K562 (cell line): ENCODE measurements around the gene SLC25A45. TPM values are rescaled to one million over a fixed set of nuclear protein-coding genes. Genes with fewer than 3 reads are reported as not detected.

Source experiments
- FOXJ2 ChIP-seq: fragments of 200-800 bp; sonication (Bioruptor generic); IDR thresholded peaks from 2 replicates; pipeline ENCODE4 v1.6.1; 2016; ENCODE audit warnings: missing genetic modification characterization, missing compliant biosample characterization
- KDM1A ChIP-seq, 2 experiments: fragments of 450-650 bp; IDR thresholded peaks; 2 replicates each; pipeline ENCODE4 v1.6.1; 2016; ENCODE audit warnings: mild to moderate bottlenecking in 2 of 2
- MECOM ChIP-seq: fragments of 250-450 bp; sonication (Bioruptor Pico); IDR thresholded peaks from 2 replicates; pipeline ENCODE4 v1.8.0; 2022; ENCODE audit warnings: inconsistent platforms
- MYNN ChIP-seq, 2 experiments: sonication (generic); formaldehyde crosslinking in 1 of 2; IDR thresholded peaks; 2 replicates each; pipeline versions ENCODE4 v1.5.0 to v1.6.1; 2016 to 2020; ENCODE audit warnings: antibody characterized with exemption in 1 of 2, missing genetic modification reagents in 1 of 2
- NFE2 ChIP-seq: IDR thresholded peaks from 2 replicates; pipeline ENCODE4 v1.6.1; 2014; ENCODE audit warnings: antibody characterized with exemption, low read depth
- NR1H2 ChIP-seq: sonication (generic); formaldehyde crosslinking; IDR thresholded peaks from 2 replicates; pipeline ENCODE4 v1.4.0; 2020; ENCODE audit warnings: mild to moderate bottlenecking, missing genetic modification reagents
- NUFIP1 ChIP-seq: fragments of 450-650 bp; IDR thresholded peaks from 2 replicates; pipeline ENCODE4 v1.6.1; 2018; ENCODE audit not compliant: partially characterized antibody
- PHB ChIP-seq: fragments of 250-450 bp; sonication (Bioruptor Pico); IDR thresholded peaks from 2 replicates; pipeline ENCODE4 v1.5.0; 2021
- POU5F1 ChIP-seq: fragments of 150-350 bp; IDR thresholded peaks from 2 replicates; pipeline ENCODE4 v1.6.1; 2014; ENCODE audit warnings: borderline replicate concordance, low read length, low read depth, mild to moderate bottlenecking; ENCODE audit not compliant: partially characterized antibody
- PTRF ChIP-seq: fragments of 450-650 bp; IDR thresholded peaks from 2 replicates; pipeline ENCODE4 v1.6.1; 2016; ENCODE audit warnings: mild to moderate bottlenecking, missing genetic modification characterization, missing compliant biosample characterization
- SP2 ChIP-seq: IDR thresholded peaks from 2 replicates; pipeline ENCODE4 v1.6.1; 2011; ENCODE audit warnings: mild to moderate bottlenecking, low read depth, low read length, moderate library complexity; ENCODE audit not compliant: poor library complexity, severe bottlenecking; ENCODE audit errors: extremely low read depth
- SRF ChIP-seq, 2 experiments: fragments of 250-450, 450-650 bp in 1 of 2; sonication (Bioruptor Pico) in 1 of 2; sonication (generic) in 1 of 2; formaldehyde crosslinking; IDR thresholded peaks; 2 replicates each; pipeline versions ENCODE4 v1.5.0 to v1.5.1; 2020 to 2022; ENCODE audit warnings: mild to moderate bottlenecking in 1 of 2, missing genetic modification reagents in 1 of 2
- TBP ChIP-seq: optimal IDR thresholded peaks from 2 replicates; pipeline ENCODE3; 2011; ENCODE audit warnings: low read depth, low read length, improper control_type of control experiment
- TCF7 ChIP-seq: sonication (generic); IDR thresholded peaks from 2 replicates; pipeline ENCODE4 v1.6.1; 2016; ENCODE audit warnings: antibody characterized with exemption, borderline replicate concordance
- ZFP36 ChIP-seq: fragments of 150-350 bp; IDR thresholded peaks from 2 replicates; pipeline ENCODE4 v1.6.1; 2018; ENCODE audit warnings: low read length, low read depth; ENCODE audit not compliant: partially characterized antibody
- ZNF133 ChIP-seq: fragments of 250-450 bp; sonication (Bioruptor Pico); IDR thresholded peaks from 2 replicates; pipeline ENCODE4 v1.4.0; 2020; ENCODE audit warnings: mild to moderate bottlenecking
- polyA plus RNA-seq, 8 experiments: library from polyadenylated mRNA; depleted of rRNA in 4 of 8; stranded (reverse) in 5 of 8; unstranded in 3 of 8; fragments of >200 nt; fragmentation: Nextera tagmentation in 2 of 8; fragmentation: Illumina TruSeq in 1 of 8; extraction: Ambion mirVana in 2 of 8; extraction: Trizol in 1 of 8; gene quantifications; 2 replicates each; pipeline versions ENCODE4 v1.2.1 to v1.2.3, GENCODE V29; 2011 to 2014; ENCODE audit warnings: inconsistent platforms in 1 of 8, missing spikeins in 1 of 8
- total RNA-seq, 7 experiments: library from RNA; depleted of rRNA in 6 of 7; stranded (reverse); fragments of >200 nt in 6 of 7; fragmentation: Illumina TruSeq in 2 of 7; extraction: Trizol in 2 of 7; gene quantifications; 2 replicates each; pipeline versions ENCODE4 v1.2.1 to v1.2.3, GENCODE V29; 2011 to 2021; ENCODE audit warnings: low replicate concordance in 1 of 7
- TF ChIP-seq, protein P1 (sequence below): fragments of 200-800 bp; sonication (Bioruptor generic); IDR thresholded peaks from 2 replicates; pipeline ENCODE4 v1.6.1; 2016; ENCODE audit warnings: missing genetic modification characterization, missing compliant biosample characterization
- TF ChIP-seq, protein P2 (sequence below), 2 experiments: fragments of 450-650 bp in 1 of 2; sonication (generic) in 1 of 2; formaldehyde crosslinking; conservative IDR thresholded peaks; 2 replicates each; pipeline versions ENCODE4 v1.4.0 to v1.8.1; 2020 to 2022; ENCODE audit warnings: mild to moderate bottlenecking in 1 of 2, missing genetic modification reagents in 1 of 2

SLC25A45 gene
- total and polyA plus RNA-seq, 9 of the 15 experiments (the other 6 are each of a cell fraction or from before 2014, with no cell fraction given), result 0.15 to 2.3 (median 0.68) TPM

DNA sequence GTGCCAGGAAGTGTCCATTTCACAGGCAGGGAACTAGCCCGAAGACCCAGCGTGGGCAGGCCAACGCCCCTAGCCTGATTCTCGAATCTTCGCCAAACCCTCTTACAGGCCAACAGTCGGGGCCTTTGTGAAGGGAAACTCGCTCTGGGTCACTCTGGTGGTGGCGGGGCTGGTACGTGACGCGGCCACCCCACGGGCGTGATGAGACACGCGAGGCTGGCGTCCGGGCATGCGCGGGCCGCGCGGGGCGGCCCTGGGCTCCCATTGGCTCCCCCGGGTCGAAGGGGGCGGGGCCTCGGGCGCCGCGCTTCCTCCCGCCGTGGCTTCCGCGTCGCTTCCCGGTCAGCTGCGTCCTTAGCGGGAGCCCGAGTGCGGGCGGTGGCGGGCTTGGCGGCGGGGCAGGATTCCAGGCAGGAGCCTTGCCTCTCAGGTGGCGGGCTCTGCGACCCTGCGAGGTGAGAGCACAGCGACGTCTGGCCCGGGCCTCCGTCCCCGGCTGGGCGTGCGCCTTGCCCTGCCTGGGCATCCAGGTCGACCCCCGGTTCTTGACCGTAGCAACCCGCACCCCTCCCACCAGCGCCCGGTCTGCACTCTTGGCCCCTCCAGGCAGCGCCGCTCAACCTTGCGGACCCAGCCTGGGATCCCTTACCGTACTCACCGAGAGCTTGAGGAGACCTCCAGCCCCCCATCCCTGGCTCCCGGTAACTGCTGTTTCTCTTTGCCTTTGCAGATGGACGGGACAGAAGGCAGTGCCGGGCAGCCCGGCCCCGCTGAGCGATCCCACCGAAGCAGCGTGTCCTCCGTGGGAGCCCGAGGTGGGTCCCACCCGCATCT lies 4.1 kb upstream of the SLC25A45 start, which contains the start of gene FRMD8 (continued):
- TF ChIP-seq TCF7 (peak; percentile 48; the same call in 1 of the 2 replicates), NR1H2 (no peak), MYNN (IDR thresholded peaks at IDR 0.05) (no peak), MYNN (CRISPR knock-in tag; IDR thresholded peaks at IDR 0.05) (no peak), NFE2 (no peak), POU5F1 (no peak), SP2 (peak; percentile 18), ZNF133 (CRISPR knock-in tag) (no peak), PHB (no peak), PTRF (tag) (no peak), SRF (CRISPR knock-in tag; IDR thresholded peaks at IDR 0.05) (no peak), NUFIP1 (no peak), TBP (peak; percentile 32), KDM1A (IDR thresholded peaks at IDR 0.05) (no peak), ZFP36 (no peak), FOXJ2 (tag) (0 out of 2 replicates have a peak, but pooled peaks have one; percentile 45), MECOM (CRISPR knock-in tag) (no peak)
- TF ChIP-seq, protein P1, sequence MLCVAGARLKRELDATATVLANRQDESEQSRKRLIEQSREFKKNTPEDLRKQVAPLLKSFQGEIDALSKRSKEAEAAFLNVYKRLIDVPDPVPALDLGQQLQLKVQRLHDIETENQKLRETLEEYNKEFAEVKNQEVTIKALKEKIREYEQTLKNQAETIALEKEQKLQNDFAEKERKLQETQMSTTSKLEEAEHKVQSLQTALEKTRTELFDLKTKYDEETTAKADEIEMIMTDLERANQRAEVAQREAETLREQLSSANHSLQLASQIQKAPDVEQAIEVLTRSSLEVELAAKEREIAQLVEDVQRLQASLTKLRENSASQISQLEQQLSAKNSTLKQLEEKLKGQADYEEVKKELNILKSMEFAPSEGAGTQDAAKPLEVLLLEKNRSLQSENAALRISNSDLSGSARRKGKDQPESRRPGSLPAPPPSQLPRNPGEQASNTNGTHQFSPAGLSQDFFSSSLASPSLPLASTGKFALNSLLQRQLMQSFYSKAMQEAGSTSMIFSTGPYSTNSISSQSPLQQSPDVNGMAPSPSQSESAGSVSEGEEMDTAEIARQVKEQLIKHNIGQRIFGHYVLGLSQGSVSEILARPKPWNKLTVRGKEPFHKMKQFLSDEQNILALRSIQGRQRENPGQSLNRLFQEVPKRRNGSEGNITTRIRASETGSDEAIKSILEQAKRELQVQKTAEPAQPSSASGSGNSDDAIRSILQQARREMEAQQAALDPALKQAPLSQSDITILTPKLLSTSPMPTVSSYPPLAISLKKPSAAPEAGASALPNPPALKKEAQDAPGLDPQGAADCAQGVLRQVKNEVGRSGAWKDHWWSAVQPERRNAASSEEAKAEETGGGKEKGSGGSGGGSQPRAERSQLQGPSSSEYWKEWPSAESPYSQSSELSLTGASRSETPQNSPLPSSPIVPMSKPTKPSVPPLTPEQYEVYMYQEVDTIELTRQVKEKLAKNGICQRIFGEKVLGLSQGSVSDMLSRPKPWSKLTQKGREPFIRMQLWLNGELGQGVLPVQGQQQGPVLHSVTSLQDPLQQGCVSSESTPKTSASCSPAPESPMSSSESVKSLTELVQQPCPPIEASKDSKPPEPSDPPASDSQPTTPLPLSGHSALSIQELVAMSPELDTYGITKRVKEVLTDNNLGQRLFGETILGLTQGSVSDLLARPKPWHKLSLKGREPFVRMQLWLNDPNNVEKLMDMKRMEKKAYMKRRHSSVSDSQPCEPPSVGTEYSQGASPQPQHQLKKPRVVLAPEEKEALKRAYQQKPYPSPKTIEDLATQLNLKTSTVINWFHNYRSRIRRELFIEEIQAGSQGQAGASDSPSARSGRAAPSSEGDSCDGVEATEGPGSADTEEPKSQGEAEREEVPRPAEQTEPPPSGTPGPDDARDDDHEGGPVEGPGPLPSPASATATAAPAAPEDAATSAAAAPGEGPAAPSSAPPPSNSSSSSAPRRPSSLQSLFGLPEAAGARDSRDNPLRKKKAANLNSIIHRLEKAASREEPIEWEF (CRISPR knock-in tag), result no peak; the same call in 1 of the 2 replicates
- TF ChIP-seq, protein P2, sequence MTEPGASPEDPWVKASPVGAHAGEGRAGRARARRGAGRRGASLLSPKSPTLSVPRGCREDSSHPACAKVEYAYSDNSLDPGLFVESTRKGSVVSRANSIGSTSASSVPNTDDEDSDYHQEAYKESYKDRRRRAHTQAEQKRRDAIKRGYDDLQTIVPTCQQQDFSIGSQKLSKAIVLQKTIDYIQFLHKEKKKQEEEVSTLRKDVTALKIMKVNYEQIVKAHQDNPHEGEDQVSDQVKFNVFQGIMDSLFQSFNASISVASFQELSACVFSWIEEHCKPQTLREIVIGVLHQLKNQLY (CRISPR knock-in tag; conservative IDR thresholded peaks at IDR 0.05), result no peak; a peak in 1 of 4 replicates
